Esophagus squamous epithelium (tissue), 4 donors: ENCODE results near the gene SCAMP5.

Experiments
- CTCF ChIP-seq, 6 experiments: fragments of 450-650 bp in 4 of 6; fragments of 200-600 bp in 2 of 6; sonication (generic) in 2 of 6; IDR thresholded peaks; one replicate each; pipeline ENCODE4 v1.5.1; 2016 to 2019; ENCODE audit warnings: antibody characterized with exemption in 6 of 6, mild to moderate bottlenecking in 4 of 6, moderate library complexity in 4 of 6
- POLR2A ChIP-seq, 4 donors: fragments of 450-650 bp; IDR thresholded peaks; one replicate each; pipeline ENCODE4 v1.6.1; 2017; ENCODE audit warnings: antibody characterized with exemption in 4 of 4, mild to moderate bottlenecking in 4 of 4, moderate library complexity in 3 of 4

GRCh38 chr15:75033809-75034208, 38.4 kb downstream of the SCAMP5 start:
- TF ChIP-seq CTCF (IDR thresholded peaks at IDR 0.05) (no peak), POLR2A (IDR thresholded peaks at IDR 0.05) (no peak)
